PC-3 (cell line): ENCODE results near the gene KCNK3. TPM values are rescaled to one million over a fixed set of nuclear protein-coding genes. Genes with fewer than 3 reads are reported as not detected.
A peak's percentile ranks its signal among the peaks of the same experiment; 100 is the strongest.

Experiments
- ATAC-seq: fragments of 200-7000 bp; cut with Tn5 transposase; 2 replicates; pipeline ENCODE4 v1.9.1; 2020; ENCODE audit warnings: mild to moderate bottlenecking, moderate library complexity
- BruUV-seq: library from RNA; stranded (reverse); fragments of 400-500 nt; replicated peaks from 2 replicates; lab custom pipeline; 2021; lab: Mats Ljungman, UMichigan
- CTCF ChIA-PET: fragments of 300-600 bp; sonication (Branson Sonifier 250); formaldehyde crosslinking; loops from one replicate; lab custom pipeline; 2022; ENCODE audit warnings: antibody characterized with exemption; lab: Charles Lee
- POLR2A ChIA-PET: fragments of 300-600 bp; sonication (Branson Sonifier 250); formaldehyde crosslinking; loops from one replicate; lab custom pipeline; 2022; ENCODE audit warnings: antibody characterized with exemption; ENCODE audit not compliant: unreplicated experiment; lab: Charles Lee
- DNase-seq: peaks from one replicate; pipeline ENCODE4 v3.0.0-alpha.2; 2015
- H2AFZ ChIP-seq: fragments of 300-600 bp; sonication (generic); 2 replicates; pipeline ENCODE4 v1.6.0; 2016; ENCODE audit warnings: antibody characterized with exemption, low read length
- H3F3A ChIP-seq: fragments of 300-600 bp; sonication (generic); one replicate; pipeline ENCODE4 v1.6.0; 2017; ENCODE audit warnings: antibody characterized with exemption, low read length, control low read depth, mild to moderate bottlenecking; ENCODE audit not compliant: unreplicated experiment
- H3K27ac ChIP-seq: fragments of 300-600 bp; sonication (generic); 2 replicates; pipeline ENCODE4 v1.5.1; 2016; ENCODE audit warnings: mild to moderate bottlenecking, low read length
- H3K27me3 ChIP-seq: fragments of 300-600 bp; sonication (generic); 2 replicates; pipeline ENCODE4 v1.6.1; 2016; ENCODE audit warnings: low read length, mixed read lengths
- H3K36me3 ChIP-seq: fragments of 300-600 bp; sonication (generic); 2 replicates; pipeline ENCODE4 v1.6.1; 2016; ENCODE audit warnings: low read depth, mixed run types, low read length, mixed read lengths
- H3K4me1 ChIP-seq: fragments of 300-600 bp; sonication (generic); 2 replicates; pipeline ENCODE4 v1.5.1; 2016; ENCODE audit warnings: low read length; ENCODE audit not compliant: insufficient read depth
- H3K4me2 ChIP-seq: fragments of 300-600 bp; sonication (generic); 2 replicates; pipeline ENCODE4 v1.6.0; 2016; ENCODE audit warnings: low read length
- H3K4me3 ChIP-seq: fragments of 300-600 bp; sonication (generic); 2 replicates; pipeline ENCODE4 v1.5.1; 2016; ENCODE audit warnings: mild to moderate bottlenecking, low read length, mixed read lengths
- H3K79me2 ChIP-seq: fragments of 300-600 bp; sonication (generic); 2 replicates; pipeline ENCODE4 v1.6.1; 2017; ENCODE audit warnings: low read length, mixed read lengths
- H3K9ac ChIP-seq: fragments of 300-600 bp; sonication (generic); 2 replicates; pipeline ENCODE4 v1.6.0; 2016; ENCODE audit warnings: mild to moderate bottlenecking, low read length
- H3K9me2 ChIP-seq: fragments of 300-600 bp; sonication (generic); replicated peaks from 2 replicates; pipeline ENCODE4 v1.6.1; 2016; ENCODE audit warnings: mixed run types, low read length, mixed read lengths
- H3K9me3 ChIP-seq: fragments of 300-600 bp; sonication (generic); 2 replicates; pipeline ENCODE4 v1.6.1; 2016; ENCODE audit warnings: low read length, mixed read lengths
- H4K20me1 ChIP-seq: fragments of 300-600 bp; sonication (generic); 2 replicates; pipeline ENCODE4 v1.6.1; 2016; ENCODE audit warnings: low read length, mixed read lengths
- CTCF ChIP-seq: fragments of 300-600 bp; sonication (generic); conservative IDR thresholded peaks from 2 replicates; pipeline ENCODE4 v1.5.1; 2017; ENCODE audit warnings: antibody characterized with exemption, low read depth, mild to moderate bottlenecking, low read length
- EZH2 ChIP-seq: fragments of 300-600 bp; sonication (generic); IDR thresholded peaks from one replicate; pipeline ENCODE4 v1.6.1; 2017; ENCODE audit warnings: antibody characterized with exemption, mild to moderate bottlenecking, low read length; ENCODE audit not compliant: unreplicated experiment
- EZH2phosphoT487 ChIP-seq: fragments of 300-600 bp; sonication (generic); IDR thresholded peaks from 2 replicates; pipeline ENCODE4 v1.6.1; 2018; ENCODE audit warnings: mild to moderate bottlenecking, antibody characterized with exemption, low read length, borderline replicate concordance
- intact Hi-C: fragments of 100-400 bp; cut with micrococcal nuclease; formaldehyde crosslinking; loops from 2 replicates; pipeline ENCODE4 v1.9.0; 2023
- total RNA-seq: library from RNA; depleted of rRNA; stranded (reverse); fragments of >200 nt; gene quantifications from 2 replicates; pipeline ENCODE4 v1.2.3, GENCODE V29; 2014

KCNK3 gene
- total RNA-seq, 1 experiment from 2014 or later = 0.04 TPM

GRCh38 chr2:26704441-26704977 is 12.0 kb downstream of the KCNK3 start:
- Histone ChIP-seq H3K4me2 (no peak overlapping the region), H3K9ac (no peak overlapping the region), H3K27me3 (no peaks in the 10 kb centered on the region), H3K27ac (no peak overlapping the region), H3K4me3 (no peak overlapping the region), H2AFZ (no peak overlapping the region), H3K79me2 (no peaks in the 10 kb centered on the region), H3K4me1 (peaks cover 6% of the 10 kb centered on the region; the same call in 1 of the 2 replicates), H4K20me1 (no peaks in the 10 kb centered on the region), H3F3A (no peaks in the 10 kb centered on the region), H3K9me2 (no peaks in the 10 kb centered on the region), H3K36me3 (no peaks in the 10 kb centered on the region), H3K9me3 (no peaks in the 10 kb centered on the region)
- POLR2A ChIA-PET = no interaction called here
- no TSS peak for BruUV-seq
- CTCF ChIA-PET = no interaction called here
- TF ChIP-seq EZH2 (no peak), CTCF (no peak), EZH2phosphoT487 (no peak)
- DNase-seq = peak; percentile 49
- ATAC-seq = no peak
- intact Hi-C loops = no loop called here

GRCh38 chr2:26705126-26705525 is 12.6 kb downstream of the KCNK3 start:
- H3K9me3 ChIP-seq = no peaks in the 10 kb centered on the region
- no peaks in the 10 kb centered on the region for H3F3A ChIP-seq
- TF ChIP-seq EZH2 = no peak
- TF ChIP-seq EZH2phosphoT487 = no peak
- TF ChIP-seq CTCF = no peak
- H3K79me2 ChIP-seq = no peaks in the 10 kb centered on the region
- no peak overlapping the region for H3K4me3 ChIP-seq
- H3K27me3 ChIP-seq = no peaks in the 10 kb centered on the region
- H2AFZ ChIP-seq = no peak overlapping the region
- no peaks in the 10 kb centered on the region for H3K9me2 ChIP-seq
- BruUV-seq = no TSS peak
- intact Hi-C loops = no loop called here
- peaks cover 6% of the 10 kb centered on the region; the same call in 1 of the 2 replicates for H3K4me1 ChIP-seq
- no peaks in the 10 kb centered on the region for H4K20me1 ChIP-seq
- ChIA-PET CTCF (no interaction called here), POLR2A (no interaction called here)
- H3K27ac ChIP-seq = no peak overlapping the region
- no peaks in the 10 kb centered on the region for H3K36me3 ChIP-seq
- H3K4me2 ChIP-seq = no peak overlapping the region
- DNase-seq = no peak
- ATAC-seq = no peak
- no peak overlapping the region for H3K9ac ChIP-seq

GRCh38 chr2:26706093-26706492 is 13.6 kb downstream of the KCNK3 start:
- POLR2A ChIA-PET = no interaction called here
- no peak for ATAC-seq
- Histone ChIP-seq H3F3A (no peaks in the 10 kb centered on the region), H3K9me2 (no peaks in the 10 kb centered on the region), H4K20me1 (no peaks in the 10 kb centered on the region), H3K27me3 (no peaks in the 10 kb centered on the region), H3K27ac (no peak overlapping the region), H3K4me1 (peaks cover 6% of the 10 kb centered on the region; the same call in 1 of the 2 replicates), H3K4me3 (no peak overlapping the region), H3K36me3 (no peaks in the 10 kb centered on the region), H2AFZ (no peak overlapping the region), H3K9ac (no peak overlapping the region), H3K79me2 (no peaks in the 10 kb centered on the region), H3K9me3 (no peaks in the 10 kb centered on the region), H3K4me2 (no peak overlapping the region)
- intact Hi-C loops = no loop called here
- no peak for DNase-seq
- BruUV-seq = no TSS peak
- TF ChIP-seq EZH2 = no peak
- no peak for TF ChIP-seq CTCF
- no peak for TF ChIP-seq EZH2phosphoT487
- CTCF ChIA-PET = no interaction called here
